Measurements from ENCODE around the gene MAP3K6.
"Not testable (repeated sequence)": the region's sequence is repeated elsewhere in the genome, so short reads cannot be mapped to it uniquely, and the experiment has no call there.

Gene MAP3K6

GRCh38 chr1:27366411-27367159 is at the start of gene MAP3K6:
MAP3K6 (minus strand) TSS chr1:27366961; CDS start chr1:27366597, 364 bp downstream.
- DNase-seq (ENCODE audit: low spot score), result peak; percentile 86

GRCh38 chr1:27414091-27414490 is 47.3 kb upstream of the MAP3K6 start:
- no peak for DNase-seq (ENCODE audit: low spot score)

GRCh38 chr1:27413004-27413403 is 46.2 kb upstream of the MAP3K6 start:
- no peak for DNase-seq (ENCODE audit: low spot score)

GRCh38 chr1:27412502-27412901 is 45.7 kb upstream of the MAP3K6 start:
- DNase-seq (ENCODE audit: low spot score), result no peak

GRCh38 chr1:27410709-27411108 is 43.9 kb upstream of the MAP3K6 start:
- no peak for DNase-seq (ENCODE audit: low spot score)

- no peak for DNase-seq (ENCODE audit: low spot score)
Measured at GRCh38 chr1:27409669-27410068, 42.9 kb upstream of the MAP3K6 start.

- DNase-seq (ENCODE audit: low spot score), result no peak
Measured at GRCh38 chr1:27408151-27408550, 41.4 kb upstream of the MAP3K6 start.

GRCh38 chr1:27406791-27407190 is 40.0 kb upstream of the MAP3K6 start:
- DNase-seq (ENCODE audit: low spot score), result not testable (repeated sequence)

- no peak for DNase-seq (ENCODE audit: low spot score)
Measured at GRCh38 chr1:27406362-27406680, 39.6 kb upstream of the MAP3K6 start.

GRCh38 chr1:27405598-27406361 is 39.0 kb upstream of the MAP3K6 start:
- DNase-seq (ENCODE audit: low spot score), result not testable (repeated sequence)

GRCh38 chr1:27405074-27405473 is 38.3 kb upstream of the MAP3K6 start:
- peak; percentile 67 for DNase-seq (ENCODE audit: low spot score)

GRCh38 chr1:27403931-27404330 is 37.2 kb upstream of the MAP3K6 start:
- DNase-seq (ENCODE audit: low spot score), result no peak

- peak; percentile 72 for DNase-seq (ENCODE audit: low spot score)
Measured at GRCh38 chr1:27403065-27403726, 36.4 kb upstream of the MAP3K6 start.

GRCh38 chr1:27402349-27402754 is 35.6 kb upstream of the MAP3K6 start:
- peak; percentile 75 for DNase-seq (ENCODE audit: low spot score)

GRCh38 chr1:27400963-27401341 is 34.2 kb upstream of the MAP3K6 start:
- DNase-seq (ENCODE audit: low spot score), result no peak

- peak; percentile 20 for DNase-seq (ENCODE audit: low spot score)
Measured at GRCh38 chr1:27400082-27400962, 33.6 kb upstream of the MAP3K6 start.

GRCh38 chr1:27399251-27400025 is 32.7 kb upstream of the MAP3K6 start:
- no peak for DNase-seq (ENCODE audit: low spot score)

GRCh38 chr1:27398405-27399149 is 31.8 kb upstream of the MAP3K6 start:
- DNase-seq (ENCODE audit: low spot score), result no peak

GRCh38 chr1:27397749-27398148 is 31.0 kb upstream of the MAP3K6 start:
- no peak for DNase-seq (ENCODE audit: low spot score)

- no peak for DNase-seq (ENCODE audit: low spot score)
Measured at GRCh38 chr1:27397110-27397509, 30.3 kb upstream of the MAP3K6 start.
